Activated CD4-positive, alpha-beta T cell treated with anti-CD3 and anti-CD28 coated beads, Interleukin-2, amount 50 U/mL, for 24 hours (primary cell): ENCODE measurements around the gene COLEC12.

ENCODE experiments used
- DNase-seq, 2 donors: peaks; one replicate each; pipeline ENCODE4 v3.0.0-alpha.2; 2020; ENCODE audit warnings: low read depth in 1 of 2, low spot score in 1 of 2

The COLEC12 gene

DNA sequence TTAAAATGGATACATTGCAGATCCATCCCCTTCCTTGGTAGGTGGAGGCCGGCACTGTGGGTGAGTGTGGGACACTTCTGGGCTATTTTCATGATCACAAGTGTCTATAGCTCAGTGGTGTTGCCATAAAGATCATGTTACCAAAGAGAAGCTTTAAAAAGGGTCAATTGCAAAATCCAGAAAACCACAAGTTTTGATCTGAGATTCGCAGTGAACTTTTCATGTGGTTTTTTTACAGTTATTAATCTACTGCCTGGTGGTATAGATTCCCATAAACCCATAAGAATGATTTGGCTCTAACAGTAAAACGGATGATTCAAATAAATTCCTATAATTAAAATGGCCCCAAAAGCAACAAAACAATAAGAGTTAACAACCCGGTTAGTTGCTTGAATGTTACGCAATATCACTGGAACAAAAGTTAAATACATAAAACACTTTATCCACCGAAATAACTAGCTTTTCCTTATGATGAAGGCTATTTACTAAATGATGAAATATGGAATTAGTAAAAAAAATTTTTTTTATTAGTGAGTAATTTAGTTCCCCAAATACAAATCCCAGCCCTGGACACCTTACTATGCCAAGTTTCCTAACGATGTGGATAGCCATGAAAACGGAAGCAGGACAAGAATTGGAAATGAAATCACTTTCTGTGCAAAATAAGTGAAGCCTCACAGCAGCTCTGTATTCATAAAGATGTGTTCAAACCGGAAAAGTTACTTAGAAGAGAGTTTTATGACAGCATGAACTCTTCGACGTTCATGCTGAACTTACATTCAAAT lies 137.0 kb downstream of the COLEC12 start:
- DNase-seq = no peak

DNA sequence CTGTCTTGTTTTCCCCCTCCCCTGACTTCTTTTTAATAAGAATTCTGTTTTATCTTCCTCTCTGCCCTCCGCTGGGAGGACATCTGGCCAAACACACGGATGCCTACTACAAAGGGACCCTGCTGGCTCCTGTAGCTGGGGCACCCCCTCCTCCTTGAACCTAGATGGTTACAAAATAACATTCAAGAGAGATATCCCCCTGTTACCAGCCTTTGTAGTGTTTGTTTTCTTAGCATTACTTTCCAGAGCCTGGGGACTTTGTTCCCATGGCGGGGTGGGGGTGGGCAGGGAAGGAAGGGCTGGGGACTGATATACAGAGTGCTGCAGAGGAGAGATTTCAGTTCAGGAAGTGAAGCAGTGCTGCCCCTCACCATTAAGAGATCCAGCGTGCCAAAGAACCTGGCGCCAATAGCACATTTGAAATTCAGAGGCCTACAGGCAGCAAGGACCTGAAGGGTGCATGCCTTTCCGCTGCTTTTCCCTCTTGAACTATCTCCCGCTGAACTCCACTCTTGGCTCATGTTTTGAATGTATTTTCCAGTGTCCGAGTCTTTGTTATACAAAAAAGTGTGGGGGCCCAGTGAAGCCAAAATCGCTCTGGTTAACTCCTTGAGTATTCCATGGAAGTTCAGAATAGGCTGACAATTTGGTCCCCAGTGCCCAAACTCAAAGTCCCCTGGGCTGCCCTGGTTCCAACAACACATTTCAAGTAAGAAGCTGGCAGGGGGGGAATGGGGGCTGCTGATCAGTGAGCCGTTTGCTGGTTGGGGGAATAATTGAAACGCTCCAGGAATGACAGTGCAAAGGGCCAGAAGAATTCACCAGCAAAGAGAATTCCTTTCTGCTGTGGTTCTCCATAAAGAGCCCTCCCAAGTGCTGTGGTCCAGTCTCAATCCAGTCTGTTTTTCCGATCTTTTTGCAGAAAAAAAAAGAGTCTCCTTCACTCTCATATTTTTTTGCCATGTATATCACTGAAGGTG lies 137.9 kb downstream of the COLEC12 start:
- DNase-seq = no peak

GRCh38 chr18:361941-362310 lies 138.6 kb downstream of the COLEC12 start:
- no peak for DNase-seq

- no peak for DNase-seq
These were observed 139.3 kb downstream of the COLEC12 start for GRCh38 chr18:361100-361732.

GRCh38 chr18:360676-361075 lies 139.8 kb downstream of the COLEC12 start:
- DNase-seq = no peak

DNA sequence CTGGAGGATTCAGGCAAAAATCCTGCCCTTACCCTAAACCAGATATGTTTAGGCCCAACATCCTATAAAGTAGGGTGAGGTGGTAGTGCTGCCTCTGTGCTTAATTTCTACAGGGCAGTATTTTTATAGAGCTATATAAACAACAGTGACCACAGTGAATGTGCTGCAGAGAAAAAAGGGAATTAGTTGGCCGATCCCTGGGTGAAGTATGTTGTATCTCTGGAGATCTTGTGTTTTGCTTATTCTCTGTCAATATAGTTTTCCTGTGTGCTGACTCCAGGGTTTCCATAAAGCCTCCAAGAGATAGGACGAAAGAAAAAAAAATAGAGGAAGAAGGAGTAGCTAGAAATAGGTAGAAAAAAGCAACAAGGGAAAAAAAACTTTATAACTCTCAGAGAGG lies 143.7 kb downstream of the COLEC12 start:
- DNase-seq = no peak

DNA sequence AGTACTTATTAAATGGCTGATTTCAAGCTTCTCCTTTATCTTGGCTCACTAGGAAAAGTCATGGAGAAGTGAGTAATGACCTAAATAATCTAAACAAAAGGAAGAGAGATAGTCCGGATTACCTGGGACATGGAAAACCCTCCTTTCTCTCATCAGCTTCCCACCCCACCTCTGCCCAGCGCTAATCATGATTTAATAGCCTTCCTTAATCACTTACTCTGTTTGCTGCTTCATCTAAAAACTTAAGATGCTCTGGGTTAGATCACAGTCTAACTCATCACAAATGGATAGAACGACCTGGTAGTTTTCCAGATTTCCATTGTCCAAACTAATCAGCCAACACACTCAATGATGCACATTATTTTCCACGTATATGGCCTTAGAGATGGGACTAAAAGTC lies 144.8 kb downstream of the COLEC12 start:
- no peak for DNase-seq

DNA sequence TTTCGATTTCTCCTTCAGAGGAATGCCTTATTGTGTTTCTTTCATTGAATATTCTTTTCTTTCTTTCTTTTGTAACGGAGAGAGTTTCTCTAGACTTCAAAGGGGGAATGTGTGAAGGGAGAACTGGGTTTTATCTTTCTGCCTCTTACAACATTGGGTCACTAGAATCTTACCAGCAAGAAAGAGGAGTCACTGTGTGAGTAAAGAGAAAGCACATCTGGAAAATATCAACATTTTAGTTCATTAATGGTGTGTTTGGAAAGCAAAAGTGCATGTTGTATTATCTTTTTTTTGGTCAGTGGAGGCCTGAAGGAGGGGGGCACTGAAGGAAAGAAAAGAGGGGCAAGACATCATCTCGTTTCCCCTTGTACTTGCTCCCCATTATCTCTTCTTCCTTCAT lies 146.0 kb downstream of the COLEC12 start:
- DNase-seq = no peak

DNA sequence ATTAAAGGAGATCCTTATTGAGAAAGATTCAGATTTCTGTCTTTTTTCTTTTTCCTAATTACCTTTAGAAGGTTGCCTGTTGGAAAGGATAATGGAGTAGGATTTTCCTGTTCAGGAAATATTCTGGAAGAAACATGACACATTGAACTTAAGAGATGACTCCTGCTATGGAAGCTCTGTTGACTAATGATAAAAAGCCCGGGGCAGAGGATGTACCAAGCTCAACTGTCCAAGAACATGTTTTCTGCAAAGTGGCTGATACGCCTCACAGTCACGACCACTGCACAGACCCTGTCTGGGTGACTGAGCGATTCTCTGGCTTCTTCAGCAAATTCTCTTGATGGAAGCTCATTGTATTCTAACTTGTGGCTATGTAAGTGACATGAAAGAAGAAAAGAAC lies 146.5 kb downstream of the COLEC12 start:
- DNase-seq = no peak

DNA sequence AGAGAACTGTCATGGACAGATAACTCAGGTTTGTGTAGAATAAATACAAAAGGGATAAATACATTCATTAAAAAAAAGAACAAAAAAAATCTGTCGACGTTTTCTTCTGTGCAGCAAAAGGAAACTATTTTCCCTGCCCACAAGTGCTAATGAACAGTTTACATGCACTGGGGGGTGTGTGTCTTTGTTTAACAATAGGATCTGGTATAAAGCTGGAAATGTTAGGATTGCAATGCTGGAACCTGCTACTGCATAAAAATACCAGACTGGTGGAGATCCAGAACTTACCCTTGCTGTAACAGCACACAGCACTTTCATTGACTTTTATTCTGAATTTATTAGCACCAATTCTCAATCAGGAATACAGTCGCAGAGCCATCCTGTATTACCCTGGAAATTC lies 148.1 kb downstream of the COLEC12 start:
- DNase-seq = no peak

- no peak for DNase-seq
These were observed 149.4 kb downstream of the COLEC12 start for GRCh38 chr18:350953-351572.

- DNase-seq = no peak
These were observed 153.9 kb downstream of the COLEC12 start for GRCh38 chr18:346600-346999.

- DNase-seq = no peak
These were observed 159.4 kb downstream of the COLEC12 start for GRCh38 chr18:341102-341501.

DNA sequence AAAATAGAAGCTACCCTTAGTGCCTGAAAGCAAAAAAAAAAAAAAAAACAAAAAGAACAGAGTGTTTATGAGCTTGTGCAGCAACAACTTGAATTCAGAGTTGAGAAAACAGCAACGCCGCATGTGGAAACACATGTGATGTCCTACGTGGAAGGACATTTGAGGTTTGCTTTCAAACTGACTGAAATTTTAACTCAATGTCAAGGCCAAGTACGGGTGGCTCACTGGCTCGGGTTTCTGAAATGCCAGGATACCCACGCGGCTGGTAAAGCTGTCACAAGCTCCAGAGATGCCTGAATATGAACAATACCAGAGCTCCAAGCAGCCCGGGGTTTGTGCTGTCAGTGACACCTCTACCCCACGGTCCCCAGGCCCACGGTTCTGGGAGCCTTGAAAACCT lies 160.5 kb downstream of the COLEC12 start:
- DNase-seq = no peak

DNA sequence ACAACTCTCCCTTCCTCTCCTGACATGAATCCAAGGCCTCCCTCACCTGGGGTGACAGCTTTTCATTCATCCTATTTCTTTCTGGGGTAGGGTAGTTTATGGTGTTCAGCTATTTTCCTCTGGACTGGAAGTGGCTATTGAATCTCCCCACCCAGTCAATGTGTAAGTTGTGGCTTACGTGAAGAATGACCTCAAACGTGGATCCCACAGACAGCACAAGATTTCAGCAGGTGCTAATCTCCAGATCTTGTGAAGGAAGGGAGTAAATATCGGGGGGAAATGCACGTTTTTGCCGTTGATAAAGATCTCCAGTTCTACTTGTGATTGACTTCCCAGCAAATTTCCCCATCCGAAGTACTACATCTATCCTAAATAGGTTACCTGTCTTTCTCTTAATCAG lies 161.3 kb downstream of the COLEC12 start:
- DNase-seq = no peak

GRCh38 chr18:336713-337112 lies 163.8 kb downstream of the COLEC12 start:
- DNase-seq = no peak

DNA sequence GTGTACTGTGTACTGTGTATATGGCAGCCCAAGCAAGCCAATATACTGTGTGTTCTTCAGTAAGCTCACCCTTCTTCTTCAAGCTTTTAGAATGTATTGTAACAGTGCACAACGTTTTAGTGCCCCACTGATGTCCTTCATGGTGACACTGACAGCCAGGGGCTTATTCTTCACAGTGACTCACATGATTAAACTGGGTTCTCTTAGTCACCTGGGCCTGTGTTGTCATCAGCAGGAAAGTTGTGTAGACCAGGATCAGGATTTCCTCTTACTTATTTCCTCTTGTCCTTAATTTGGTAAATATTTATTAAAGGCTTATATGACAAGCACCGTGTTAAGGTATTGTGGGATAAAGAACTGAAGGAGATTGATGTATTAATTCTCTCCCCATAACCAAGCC lies 164.8 kb downstream of the COLEC12 start:
- no peak for DNase-seq

DNA sequence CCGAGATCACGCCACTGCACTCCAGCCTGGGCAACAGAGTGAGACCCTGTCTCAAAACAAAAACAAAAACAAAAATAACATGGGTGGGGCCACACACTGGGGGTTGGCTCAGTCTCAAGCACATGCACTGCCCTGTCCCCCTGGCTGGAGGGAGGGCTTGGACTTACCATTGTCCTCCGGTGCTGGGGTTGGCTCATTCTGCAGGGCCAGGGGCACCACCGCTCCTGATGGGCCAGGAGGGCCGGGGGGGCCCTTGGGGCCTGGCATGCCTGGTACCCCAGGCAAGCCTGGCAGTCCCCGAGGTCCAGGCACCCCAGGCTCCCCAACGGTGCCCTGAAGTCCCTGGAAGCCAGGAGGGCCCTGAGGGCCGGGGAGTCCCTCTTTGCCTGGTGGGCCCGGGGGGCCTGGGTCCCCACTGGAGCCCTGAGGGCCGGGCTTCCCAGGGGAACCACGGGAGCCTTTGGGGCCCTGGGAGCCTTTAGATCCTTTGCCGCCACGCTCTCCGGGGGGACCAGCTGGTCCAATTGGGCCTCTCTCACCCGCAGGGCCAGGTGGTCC lies 165.8 kb downstream of the COLEC12 start:
- no peak for DNase-seq

DNA sequence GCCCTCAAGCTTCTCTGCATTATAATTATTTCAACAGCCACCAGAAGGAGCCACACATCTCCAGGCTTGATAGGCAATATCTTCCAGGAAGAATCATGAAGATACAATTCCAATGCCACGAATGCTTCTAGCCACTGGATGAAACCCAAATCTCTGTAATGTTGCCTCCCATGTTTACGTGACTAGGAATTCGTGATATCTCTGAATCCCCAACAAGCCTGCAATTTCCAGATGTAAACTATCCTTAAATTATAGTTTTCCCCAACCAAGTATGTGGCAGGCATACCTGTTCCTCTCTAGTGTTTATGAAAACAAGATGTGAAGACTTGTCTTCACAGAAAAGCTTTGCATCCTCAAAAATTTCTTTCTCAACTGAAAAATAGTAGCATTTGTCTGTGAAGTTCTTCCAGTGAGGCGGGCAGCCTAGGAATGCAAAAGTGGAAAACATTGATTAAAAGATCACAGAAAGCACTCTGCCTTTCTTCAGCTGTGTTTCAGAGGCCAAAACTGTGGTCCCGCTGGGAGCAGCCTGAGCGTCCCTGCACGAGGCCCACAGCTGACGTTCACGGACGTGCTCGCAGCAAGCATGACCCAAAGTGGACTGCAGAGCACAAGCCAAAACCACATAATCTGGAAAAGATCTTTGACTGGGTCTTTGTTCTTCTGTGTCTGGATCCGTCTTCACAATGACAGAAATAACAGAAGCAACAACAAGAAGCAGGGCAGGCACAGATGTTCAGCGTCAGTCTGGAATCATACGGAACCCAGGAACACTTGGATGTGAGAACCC lies 167.6 kb downstream of the COLEC12 start:
- DNase-seq = no peak

GRCh38 chr18:332007-332406 lies 168.5 kb downstream of the COLEC12 start:
- DNase-seq = no peak
